Uterine smooth muscle cell (primary cell): ENCODE results near the gene ZNF689. TPM values are rescaled to one million over a fixed set of nuclear protein-coding genes. Genes with fewer than 3 reads are reported as not detected.

ENCODE experiments used
- total RNA-seq: library from RNA; depleted of rRNA; stranded (reverse); fragments of >200 nt; gene quantifications from 2 replicates; pipeline ENCODE4 v1.2.3, GENCODE V29; 2014

ZNF689 gene
- total RNA-seq: 4.1 and 4.4 TPM in 2 replicates

DNA sequence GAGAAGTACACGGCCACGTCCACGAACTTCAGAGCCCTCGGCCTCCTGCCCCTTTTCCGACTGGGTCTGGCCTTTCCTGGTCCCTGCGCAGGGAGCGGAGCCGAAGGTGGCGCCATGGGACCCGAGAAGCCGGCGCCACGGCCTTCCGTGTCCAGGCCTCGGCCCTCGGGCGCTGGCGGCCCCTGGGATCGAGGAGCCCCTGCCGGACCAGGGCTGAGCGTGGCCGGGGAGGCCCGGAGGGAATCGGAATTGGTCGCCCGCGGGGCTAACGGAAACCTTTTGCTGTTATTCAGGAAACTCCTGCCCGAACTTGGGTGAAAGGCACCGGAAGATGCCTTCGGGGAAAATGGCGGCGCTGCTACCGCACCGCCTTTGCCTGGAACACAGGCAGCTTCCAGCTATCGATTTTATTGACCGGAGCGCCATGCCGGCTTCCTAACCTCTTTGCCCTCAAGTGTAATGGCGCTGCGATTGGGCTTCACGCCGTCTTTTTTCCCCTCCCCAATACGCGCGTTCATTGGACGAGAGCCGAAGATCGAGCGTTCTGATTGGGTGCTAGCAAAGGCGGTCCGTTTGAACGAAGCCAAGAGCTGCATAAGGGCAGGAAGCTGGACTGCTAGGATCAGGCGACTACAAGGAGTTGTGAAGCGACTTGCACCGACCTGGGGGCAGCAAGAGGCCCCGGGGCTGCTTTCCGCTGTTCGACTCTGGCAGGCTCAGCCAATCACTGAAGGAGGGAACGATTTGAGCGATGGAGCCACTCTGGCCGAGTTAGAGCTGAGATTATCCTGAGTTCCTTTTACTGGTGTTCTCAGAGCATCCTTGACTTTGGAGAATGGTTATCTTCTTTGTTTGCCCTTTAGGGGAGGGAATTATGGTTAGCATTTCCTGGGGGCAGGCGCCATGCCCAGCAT lies at the start of gene ZNF689:
TSS of gene ZNF689 (minus strand) at position 464 of the 914 bp plus-strand sequence. CDS start at position 116, 348 bp downstream.

DNA sequence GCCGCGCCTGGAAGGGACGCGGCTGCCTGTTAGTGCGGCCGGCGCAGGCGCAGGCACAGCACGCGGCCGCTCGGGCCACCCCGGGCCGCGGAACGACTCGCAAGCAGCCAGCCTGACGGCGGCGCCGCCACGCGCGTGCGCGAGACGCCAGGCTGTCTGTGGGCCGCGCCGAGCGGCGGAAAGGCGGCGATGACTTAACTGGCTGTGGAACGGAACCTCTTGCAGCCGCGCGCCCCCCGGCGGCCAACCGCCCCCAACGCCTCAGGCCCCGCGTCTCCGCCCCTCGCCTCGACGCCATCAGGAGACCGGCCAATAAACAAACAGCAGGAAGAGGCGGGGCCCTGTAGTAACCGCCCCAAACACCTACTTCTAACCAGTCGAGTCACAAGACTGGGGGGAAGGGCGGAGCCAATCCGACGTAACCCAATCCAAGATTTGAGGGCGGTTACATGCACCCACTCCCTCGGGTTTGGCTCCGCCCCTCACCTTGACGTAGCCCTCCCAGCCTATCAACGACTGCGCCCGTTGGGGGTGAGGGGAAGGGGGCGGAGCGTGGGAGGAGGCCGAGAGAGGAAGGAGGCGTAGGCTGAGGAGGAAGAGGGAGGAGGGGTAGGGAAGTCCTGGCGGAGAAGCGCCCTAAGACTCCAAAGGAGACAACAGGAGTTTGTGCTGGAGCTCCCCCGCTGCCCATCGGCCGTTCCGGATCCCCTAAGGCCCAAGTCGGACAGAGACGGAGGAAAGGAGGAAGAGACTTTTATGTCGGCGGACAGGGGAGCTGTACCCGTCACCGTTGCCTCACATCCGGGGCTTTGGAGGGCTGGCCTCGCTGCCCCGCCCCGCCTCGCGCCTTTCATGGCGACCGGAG lies 47.9 kb upstream of the ZNF689 start, which contains the start of gene FBRS:
TSS of gene FBRS (plus strand) at position 566 of the 865 bp plus-strand sequence. CDS start 1,088 bp downstream, outside the sequence.

DNA sequence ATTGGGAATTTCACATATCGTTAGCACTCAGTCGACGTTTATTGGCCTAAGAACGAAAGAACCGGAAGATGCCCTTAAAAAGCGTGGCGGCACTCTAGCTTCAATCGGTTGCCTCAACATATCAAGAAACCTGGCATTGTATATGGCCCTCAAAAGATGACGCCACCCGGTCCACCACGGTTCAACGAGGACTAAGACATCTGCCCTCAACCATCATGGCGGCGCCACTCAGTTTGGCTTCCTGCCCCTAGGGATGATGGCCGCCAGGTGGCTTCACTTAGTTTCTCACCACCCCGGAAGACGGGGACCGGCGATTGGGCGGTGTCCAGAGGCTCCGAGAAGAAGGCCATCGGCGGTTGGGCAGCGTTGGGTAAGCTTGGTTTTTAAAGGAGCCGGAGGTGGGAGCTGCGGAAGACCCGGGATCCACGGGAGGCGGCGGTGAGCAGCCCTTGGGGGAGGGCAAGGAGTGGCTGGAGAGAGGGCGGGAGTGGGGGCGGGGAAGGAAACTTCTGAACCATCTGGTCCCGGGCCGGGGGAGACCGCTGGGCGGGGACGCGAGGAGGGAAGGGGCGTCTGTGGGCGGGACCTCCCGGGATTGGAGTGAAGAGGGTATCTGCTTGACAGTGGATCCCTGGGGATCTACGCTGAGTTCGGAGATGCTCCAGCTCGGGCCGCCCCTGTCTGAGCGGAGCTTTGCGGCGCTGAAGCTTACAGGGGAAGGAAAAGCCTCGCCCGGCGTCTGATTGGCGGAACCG lies 40.4 kb upstream of the ZNF689 start, which contains the start of gene PRR14:
TSS of gene PRR14 (plus strand) at position 592 of the 755 bp plus-strand sequence. CDS start 686 bp downstream, outside the sequence.

DNA sequence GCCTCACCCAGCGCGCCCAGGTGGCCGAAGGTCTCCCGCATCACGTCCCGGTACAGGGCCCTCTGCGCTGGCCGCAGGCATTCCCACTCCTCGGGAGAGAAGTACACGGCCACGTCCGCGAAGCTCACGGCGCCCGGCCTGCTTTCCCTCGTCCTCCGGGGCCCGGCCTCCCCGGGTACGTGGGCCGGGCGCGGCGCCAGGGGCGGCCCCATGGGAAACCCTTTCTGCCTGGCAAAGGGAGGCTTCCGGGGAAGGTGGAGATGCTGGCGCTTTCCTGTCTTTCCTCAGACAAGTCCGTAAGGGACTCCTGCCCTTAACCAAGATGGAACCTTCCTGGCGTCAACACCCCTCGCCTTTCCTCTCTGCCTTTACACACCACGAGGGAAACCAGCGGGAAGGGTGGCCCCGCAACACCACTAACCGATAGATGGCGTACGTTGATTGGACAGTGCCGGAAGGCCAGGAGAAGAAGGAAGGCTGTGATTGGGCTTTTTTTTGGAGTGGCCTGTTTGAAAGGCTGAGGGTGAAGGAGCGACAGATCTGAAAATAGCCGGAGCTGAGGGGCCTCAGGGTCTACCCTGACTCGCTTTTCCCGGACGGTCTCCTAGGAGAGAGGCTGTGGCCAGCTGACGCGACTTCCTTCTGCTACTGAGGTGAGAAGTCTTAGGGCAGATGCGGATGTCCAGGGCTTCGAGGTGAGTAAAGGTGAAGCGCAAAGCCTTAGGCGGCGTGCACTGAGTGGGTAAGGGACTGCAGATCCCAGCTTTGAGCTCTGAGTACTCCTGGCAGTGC lies 24.6 kb downstream of the ZNF689 start, which contains the start of gene ZNF785:
TSS of gene ZNF785 (minus strand) at position 298 of the 792 bp plus-strand sequence. CDS start at position 212, 86 bp downstream.

DNA sequence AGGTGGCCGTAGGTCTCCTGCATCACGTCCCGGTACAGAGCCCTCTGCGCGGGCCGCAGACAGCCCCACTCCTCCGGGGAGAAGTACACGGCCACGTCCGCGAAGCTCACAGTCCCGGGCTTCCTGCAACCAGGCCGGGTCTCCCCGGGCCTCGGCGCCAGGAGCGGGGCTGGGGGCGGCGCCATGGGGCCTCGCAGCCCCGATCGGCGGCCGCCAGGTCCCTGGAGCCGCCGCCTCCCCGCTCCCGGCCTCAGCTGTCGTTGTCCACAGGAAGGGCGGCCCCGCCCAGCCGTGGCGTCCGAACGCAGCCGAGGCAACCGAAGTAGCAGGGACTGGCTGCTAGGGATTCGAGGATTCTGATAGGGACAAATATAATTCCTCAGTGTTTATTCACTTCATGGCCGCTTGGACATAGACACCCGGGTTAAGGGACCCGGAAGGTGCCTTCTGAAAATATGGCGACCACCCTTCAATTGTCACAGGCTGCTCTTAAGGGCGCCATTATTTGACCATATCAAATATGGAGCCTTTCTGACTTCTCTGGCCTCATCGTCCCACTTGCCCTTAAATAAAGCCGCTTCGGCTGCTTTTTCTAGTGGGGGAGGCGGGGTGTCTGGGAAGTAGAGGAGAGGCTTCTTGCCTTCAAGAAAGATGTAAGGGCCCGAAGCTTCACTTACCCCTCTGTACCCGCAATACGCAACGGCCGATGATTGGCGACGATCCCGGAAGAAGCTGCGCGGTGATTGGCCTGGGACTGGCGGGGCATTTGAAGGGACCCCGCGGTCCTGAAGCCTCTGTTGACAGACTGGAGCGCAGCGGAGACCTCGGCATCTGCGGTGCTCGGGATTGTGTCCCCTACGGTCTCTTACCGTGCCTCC lies 38.5 kb downstream of the ZNF689 start, which contains the start of gene ZNF688:
TSS of gene ZNF688 (minus strand) at position 270 of the 878 bp plus-strand sequence. CDS start at position 185, 85 bp downstream.

DNA sequence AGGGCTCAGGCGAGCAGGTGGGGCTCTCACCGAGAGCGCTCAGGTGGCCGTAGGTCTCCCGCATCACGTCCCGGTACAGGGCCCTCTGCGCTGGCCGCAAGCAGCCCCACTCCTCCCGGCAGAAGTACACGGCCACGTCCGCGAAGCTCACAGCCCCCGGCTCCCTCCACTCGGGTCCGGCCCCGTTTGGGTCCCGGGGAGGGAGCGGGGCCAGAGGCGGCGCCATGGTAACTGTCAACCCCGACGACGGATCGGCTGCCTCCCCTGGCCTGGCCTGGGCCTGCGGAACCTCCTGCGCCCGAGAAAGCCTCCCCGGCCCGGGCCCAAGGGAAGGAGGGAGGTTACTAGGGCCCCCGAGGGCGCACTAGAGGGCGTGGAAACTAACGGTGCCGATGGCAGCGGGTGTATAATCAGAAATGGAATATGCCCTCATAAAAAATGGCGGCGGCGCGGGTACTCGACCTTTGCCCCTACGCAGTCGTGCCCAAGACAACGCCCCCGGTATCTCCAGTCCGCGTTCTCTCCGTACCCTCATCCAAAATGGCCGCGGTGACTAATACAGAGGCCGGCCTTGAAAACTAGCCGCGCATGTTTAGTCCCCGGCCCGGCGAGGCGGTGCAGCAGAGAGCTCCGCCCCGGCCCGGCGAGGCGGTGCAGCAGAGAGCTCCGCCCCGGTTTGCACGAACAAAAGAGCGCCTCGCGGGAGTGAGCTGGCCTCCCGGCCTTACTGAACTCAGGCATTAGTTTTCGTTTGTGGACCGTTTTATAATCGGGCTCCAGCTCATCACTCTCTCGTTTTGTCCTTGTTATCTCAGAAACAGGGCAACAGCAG lies 52.0 kb downstream of the ZNF689 start, which contains the start of gene ZNF764:
TSS of gene ZNF764 (minus strand) at position 418 of the 832 bp plus-strand sequence. CDS start at position 226, 192 bp downstream.

Other genes with a start within 250 kb of the ZNF689 start
- 34.7 and 40.4 TPM in 2 replicates for gene TBC1D10B, start 239.9 kb downstream of the ZNF689 start, total RNA-seq
- 0.75 TPM in 1 of 2 replicates, not detected in the other for gene MYL11, start 235.6 kb downstream of the ZNF689 start, total RNA-seq
- 0.25 TPM in 1 of 2 replicates, not detected in the other for gene SEPTIN1, start 227.8 kb downstream of the ZNF689 start, total RNA-seq
- 6.0 and 8.2 TPM in 2 replicates for gene ZNF48, start 215.0 kb downstream of the ZNF689 start, total RNA-seq
- gene ZNF771, start 202.8 kb downstream of the ZNF689 start, total RNA-seq: 14.2 and 17.1 TPM in 2 replicates
- 12.9 and 25.0 TPM in 2 replicates for gene DCTPP1, start 180.4 kb downstream of the ZNF689 start, total RNA-seq
- gene SEPHS2, start 164.5 kb downstream of the ZNF689 start, total RNA-seq: 16.5 and 26.6 TPM in 2 replicates
- not detected in 2 replicates for gene ITGAL, start 137.6 kb downstream of the ZNF689 start, total RNA-seq
- 20.3 and 21.6 TPM in 2 replicates for gene ZNF768, start 83.8 kb downstream of the ZNF689 start, total RNA-seq
- 6.5 and 10.6 TPM in 2 replicates for gene ZNF747, start 75.5 kb downstream of the ZNF689 start, total RNA-seq
- 5.4 and 5.6 TPM in 2 replicates for gene ZNF764, start 52.0 kb downstream of the ZNF689 start, total RNA-seq
- gene ZNF688, start 38.7 kb downstream of the ZNF689 start, total RNA-seq: 8.9 and 10.3 TPM in 2 replicates
- gene ZNF785, start 24.7 kb downstream of the ZNF689 start, total RNA-seq: 7.5 and 12.1 TPM in 2 replicates
- 4.8 and 5.1 TPM in 2 replicates for gene PRR14, start 40.6 kb upstream of the ZNF689 start, total RNA-seq
- gene FBRS, start 48.0 kb upstream of the ZNF689 start, total RNA-seq: 16.8 and 27.6 TPM in 2 replicates
- gene SRCAP, start 88.8 kb upstream of the ZNF689 start, total RNA-seq: 25.5 and 30.9 TPM in 2 replicates
- gene PHKG2, start 138.0 kb upstream of the ZNF689 start, total RNA-seq: 25.4 and 31.5 TPM in 2 replicates
- 3.4 and 3.8 TPM in 2 replicates for gene CFAP119, start 151.7 kb upstream of the ZNF689 start, total RNA-seq
- gene RNF40, start 151.9 kb upstream of the ZNF689 start, total RNA-seq: 86.2 and 88.5 TPM in 2 replicates
- 7.3 and 7.9 TPM in 2 replicates for gene ZNF629, start 176.8 kb upstream of the ZNF689 start, total RNA-seq